ENCODE results near the gene MACROD1.

- TF ChIP-seq CTCF (IDR thresholded peaks at IDR 0.05 in 8 of 11, conservative IDR thresholded peaks at IDR 0.05 in 3 of 11) = peak; percentile 65 to 91 (median 82)
- peak in 2 of 3 donors; percentile 71 to 93 for TF ChIP-seq POLR2AphosphoS5 (IDR thresholded peaks at IDR 0.05)
- no peak for TF ChIP-seq POLR2A (IDR thresholded peaks at IDR 0.05)
Measured at GRCh38 chr11:64204464-64204989, 38.6 kb upstream of the MACROD1 start.

All from spleen (tissue), 7 donors.